GM12864 (cell line): Measurements from ENCODE around the gene ZNF562.

Source experiments
- DNase-seq: peaks from one replicate; pipeline ENCODE4 v3.0.0-alpha.2; 2011; ENCODE audit warnings: low read depth
- H3K4me3 ChIP-seq: 2 replicates; pipeline ENCODE4 v1.5.1; 2011; ENCODE audit warnings: mild to moderate bottlenecking, low read depth, low read length, control low read depth
- TF ChIP-seq, protein P1 (sequence below): IDR thresholded peaks from 2 replicates; pipeline ENCODE4 v1.5.1; 2011; ENCODE audit warnings: low read depth, mild to moderate bottlenecking, moderate library complexity, low read length, control low read depth, inconsistent platforms; ENCODE audit errors: missing control alignments

Gene ZNF562

DNA sequence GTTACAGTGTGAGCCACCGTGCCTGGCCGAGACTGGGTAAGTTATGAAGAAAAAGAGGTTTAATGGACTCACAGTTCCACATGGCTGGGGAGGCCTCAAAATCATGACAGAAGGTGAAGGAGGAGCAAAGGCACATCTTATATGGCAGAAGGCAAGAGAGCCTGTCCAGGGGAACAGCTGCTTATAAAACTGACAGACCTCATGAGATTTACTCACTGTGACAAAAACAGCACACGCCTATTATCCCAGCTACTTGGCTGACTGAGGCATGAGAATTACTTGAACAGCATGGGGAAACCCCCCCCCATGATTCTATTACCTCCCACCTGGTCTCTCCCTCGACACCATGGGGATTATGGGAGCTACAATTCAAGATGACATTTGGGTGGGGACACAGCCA is 30.4 kb downstream of the ZNF562 start:
- TF ChIP-seq, protein P1, sequence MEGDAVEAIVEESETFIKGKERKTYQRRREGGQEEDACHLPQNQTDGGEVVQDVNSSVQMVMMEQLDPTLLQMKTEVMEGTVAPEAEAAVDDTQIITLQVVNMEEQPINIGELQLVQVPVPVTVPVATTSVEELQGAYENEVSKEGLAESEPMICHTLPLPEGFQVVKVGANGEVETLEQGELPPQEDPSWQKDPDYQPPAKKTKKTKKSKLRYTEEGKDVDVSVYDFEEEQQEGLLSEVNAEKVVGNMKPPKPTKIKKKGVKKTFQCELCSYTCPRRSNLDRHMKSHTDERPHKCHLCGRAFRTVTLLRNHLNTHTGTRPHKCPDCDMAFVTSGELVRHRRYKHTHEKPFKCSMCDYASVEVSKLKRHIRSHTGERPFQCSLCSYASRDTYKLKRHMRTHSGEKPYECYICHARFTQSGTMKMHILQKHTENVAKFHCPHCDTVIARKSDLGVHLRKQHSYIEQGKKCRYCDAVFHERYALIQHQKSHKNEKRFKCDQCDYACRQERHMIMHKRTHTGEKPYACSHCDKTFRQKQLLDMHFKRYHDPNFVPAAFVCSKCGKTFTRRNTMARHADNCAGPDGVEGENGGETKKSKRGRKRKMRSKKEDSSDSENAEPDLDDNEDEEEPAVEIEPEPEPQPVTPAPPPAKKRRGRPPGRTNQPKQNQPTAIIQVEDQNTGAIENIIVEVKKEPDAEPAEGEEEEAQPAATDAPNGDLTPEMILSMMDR = no peak
- DNase-seq = no peak
- H3K4me3 ChIP-seq = no peak overlapping the region

DNA sequence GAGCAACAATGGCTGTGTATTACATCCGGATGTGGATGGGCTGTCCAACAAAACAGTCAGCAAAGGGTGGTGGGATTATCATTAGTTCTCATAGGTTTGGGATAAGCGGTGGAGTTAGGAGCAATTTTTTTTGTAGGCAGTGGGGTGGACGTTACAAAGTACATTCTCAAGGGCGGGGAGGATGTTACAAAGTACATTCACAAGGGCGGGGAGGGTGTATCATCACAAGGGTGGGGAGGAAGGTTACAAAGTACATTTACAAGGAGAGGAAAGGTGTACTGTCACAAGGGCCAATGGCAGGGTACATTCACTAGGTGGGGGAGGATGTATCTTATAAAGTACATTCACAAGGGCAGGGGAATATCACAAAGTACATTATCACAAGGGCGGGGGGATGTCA is 33.1 kb downstream of the ZNF562 start:
- TF ChIP-seq, protein P1 = no peak
- no peak for DNase-seq
- no peak overlapping the region for H3K4me3 ChIP-seq

DNA sequence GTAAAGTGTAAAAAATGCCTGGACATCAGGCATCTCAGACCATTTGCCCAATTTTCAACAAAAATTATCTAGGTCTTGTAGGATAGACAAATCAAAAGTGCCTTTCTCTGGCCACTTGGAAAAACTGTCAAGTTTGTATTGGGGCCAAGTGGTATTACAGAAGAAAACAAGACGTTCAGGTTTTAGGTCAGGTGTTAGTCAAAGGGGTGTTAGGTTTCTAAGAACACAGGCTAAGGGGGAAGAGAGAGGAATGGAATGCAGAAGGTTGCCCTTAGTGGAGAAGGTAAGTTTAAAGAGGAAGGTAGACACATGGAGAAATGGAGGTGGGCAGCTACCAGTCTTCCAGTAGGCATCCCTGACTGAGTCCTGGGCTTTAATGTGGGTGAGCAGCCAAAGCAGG is 33.9 kb downstream of the ZNF562 start:
- no peak overlapping the region for H3K4me3 ChIP-seq
- DNase-seq = no peak
- TF ChIP-seq, protein P1 = no peak

DNA sequence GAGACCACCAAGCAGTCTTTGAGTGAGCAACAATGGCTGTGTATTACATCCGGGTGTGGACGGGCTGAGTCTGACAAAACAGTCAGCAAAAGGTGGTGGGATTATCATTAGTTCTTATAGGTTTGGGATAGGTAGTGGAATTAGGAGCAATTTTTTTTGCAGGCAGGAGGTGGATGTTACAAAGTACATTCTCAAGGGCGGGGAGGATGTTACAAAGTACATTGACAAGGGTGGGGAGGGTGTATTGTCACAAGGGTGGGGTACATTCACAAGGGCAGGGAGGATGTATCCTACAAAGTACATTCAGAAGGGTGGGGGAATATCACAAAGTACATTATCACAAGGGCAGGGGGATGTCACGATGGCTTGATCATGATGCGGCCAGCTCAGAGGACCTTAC is 38.9 kb downstream of the ZNF562 start:
- H3K4me3 ChIP-seq = no peak overlapping the region
- TF ChIP-seq, protein P1 = no peak
- no peak for DNase-seq

DNA sequence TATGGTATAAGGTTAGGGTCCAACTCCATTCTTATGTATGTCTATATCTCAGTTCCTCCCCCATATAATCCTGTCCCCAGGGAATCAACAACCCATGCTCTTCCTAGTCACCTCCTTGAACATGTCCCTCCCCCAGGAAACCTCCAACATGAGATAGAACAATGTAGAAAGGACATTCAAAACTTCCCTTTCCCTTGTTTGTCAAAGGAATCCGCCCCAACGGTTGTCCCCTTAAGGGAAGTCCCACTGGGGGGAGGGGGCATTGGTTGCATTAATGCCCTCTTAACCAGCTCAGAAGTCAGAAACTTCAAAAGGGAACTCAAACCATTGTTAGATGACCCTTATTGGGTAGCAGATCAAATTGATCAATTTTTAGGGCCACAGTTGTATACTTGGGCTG is 47.0 kb downstream of the ZNF562 start:
- DNase-seq = no peak
- TF ChIP-seq, protein P1 = no peak
- no peak overlapping the region for H3K4me3 ChIP-seq

DNA sequence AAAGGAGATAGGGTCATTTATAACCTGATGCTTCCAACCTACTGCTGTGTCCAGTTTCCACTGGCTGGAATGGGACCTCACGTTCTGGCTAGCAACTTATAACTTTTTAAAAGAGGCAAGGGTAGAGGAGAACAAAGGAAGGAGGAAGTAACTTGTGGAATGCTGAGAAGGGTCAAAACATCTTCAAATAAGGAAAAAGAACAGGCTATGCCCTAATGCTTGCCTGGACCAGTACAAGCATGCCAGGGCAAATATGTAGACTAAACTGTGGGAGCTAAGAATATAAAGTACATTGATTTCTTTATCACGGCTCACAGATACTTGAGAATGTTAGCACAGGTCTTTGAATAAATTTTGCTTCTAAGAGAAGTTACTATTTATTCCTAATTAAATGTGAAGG is 52.4 kb downstream of the ZNF562 start:
- H3K4me3 ChIP-seq = no peak overlapping the region
- TF ChIP-seq, protein P1 = no peak

DNA sequence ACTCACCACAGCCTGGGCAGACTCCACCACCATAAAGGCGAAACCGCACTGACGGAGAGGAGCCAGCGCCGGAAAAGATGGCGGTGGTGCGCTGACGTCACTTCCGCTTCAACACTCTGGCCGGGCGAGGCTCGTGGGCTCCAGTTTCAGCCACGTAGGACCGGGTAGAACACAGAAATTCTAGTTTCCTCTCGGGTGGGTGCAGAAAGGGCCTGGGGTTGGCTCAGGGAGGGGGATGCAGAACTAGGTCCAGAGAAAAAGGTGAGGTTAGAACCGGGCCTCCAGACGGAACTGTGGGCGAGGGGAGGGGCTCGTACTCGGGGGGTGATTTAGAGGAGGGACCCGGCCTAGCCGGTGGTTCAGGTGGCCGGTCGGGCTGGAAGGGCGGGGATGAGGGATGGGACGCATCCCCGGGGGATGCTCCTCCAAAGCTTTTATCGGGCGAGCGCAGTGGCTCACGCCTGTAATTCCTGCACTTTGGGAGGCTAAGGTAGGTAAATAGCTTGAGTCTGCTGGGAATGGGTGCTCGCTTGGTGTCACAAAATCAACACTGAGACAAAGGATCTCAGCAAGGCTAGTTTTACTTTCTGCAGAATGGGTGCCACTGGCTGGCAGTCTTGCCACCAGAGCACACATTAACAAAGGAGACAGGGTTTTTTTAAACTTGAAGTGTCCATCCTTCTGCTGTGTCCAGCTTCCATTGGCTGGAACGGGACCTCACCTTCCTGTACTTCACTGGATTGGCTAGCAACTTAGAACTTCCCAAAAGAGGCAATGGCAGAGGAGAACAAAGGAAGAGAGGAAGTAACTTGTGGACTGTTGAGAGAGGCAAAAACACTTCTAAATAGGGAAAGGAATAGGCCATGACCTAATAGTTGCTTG is 53.5 kb downstream of the ZNF562 start, which contains the start of gene ZNF561:
ZNF561 (minus strand) TSS at position 77 of the 882 bp plus-strand sequence. CDS start 1,776 bp downstream, outside the sequence.
- peak; percentile 71 for DNase-seq
- peak within 1 kb of the TSS; percentile 78 for H3K4me3 ChIP-seq
- TF ChIP-seq, protein P1 = no peak

More for the DNA sequence above, 52.4 kb downstream of the ZNF562 start:
- no peak for DNase-seq
